H1 (cell line): ENCODE data around the gene SERPINF2. TPM values are rescaled to one million over a fixed set of nuclear protein-coding genes. Genes with fewer than 3 reads are reported as not detected.

Source experiments
- KDM1A ChIP-seq: fragments of 200-600, 300-600 bp; sonication (generic); IDR thresholded peaks from 2 replicates; pipeline ENCODE4 v1.7.1; 2016; ENCODE audit warnings: mild to moderate bottlenecking, low read length, borderline replicate concordance
- USF2 ChIP-seq: IDR thresholded peaks from 2 replicates; pipeline ENCODE4 v1.6.1; 2011; ENCODE audit warnings: low read length, improper control_type of control experiment
- polyA plus RNA-seq, 7 experiments: library from polyadenylated mRNA; depleted of rRNA in 3 of 7; stranded (reverse) in 5 of 7; unstranded in 2 of 7; fragments of >200 nt in 5 of 7; fragments of 200-250 nt in 2 of 7; gene quantifications; 1 replicate in 5 of 7; 2 replicates in 1 of 7; 4 replicates in 1 of 7; pipeline versions ENCODE4 v1.2.1 to v1.2.3, GENCODE V29; 2011 to 2013; ENCODE audit warnings: missing spikeins in 2 of 7, mixed read lengths in 2 of 7
- total RNA-seq: library from RNA; stranded (reverse); fragmentation: NEBNext Ultra II Directional; extraction: Animal tissue kit (Norgen Biotek cat#: 25700); gene quantifications from 2 replicates; pipeline ENCODE4 v1.2.1, GENCODE V29; 2021

The SERPINF2 gene
- total and polyA plus RNA-seq, 2 of the 8 experiments (the other 6 are each of a cell fraction or from before 2014, with no cell fraction given): 1.8 to 3.2 TPM

- TF ChIP-seq USF2 (no peak), KDM1A (no peak)
Observed at GRCh38 chr17:1742371-1743087, at the start of gene SERPINF2 (continued).
